OCI-LY1 (cell line): Measurements from ENCODE around the gene SPOP.

Source experiments
- H2AFZ ChIP-seq: fragments of 200-600 bp; sonication (generic), shearing (Covaris generic); 2 replicates; pipeline ENCODE4 v1.6.0; 2014; ENCODE audit warnings: antibody characterized with exemption, mild to moderate bottlenecking, low read length
- H3F3A ChIP-seq: fragments of 200-600 bp; sonication (generic), shearing (Covaris generic); 2 replicates; pipeline ENCODE4 v1.6.0; 2014; ENCODE audit warnings: mild to moderate bottlenecking, antibody characterized with exemption, low read length, moderate library complexity; ENCODE audit not compliant: insufficient read depth
- H3K27ac ChIP-seq: fragments of 200-600 bp; sonication (generic); 2 replicates; pipeline ENCODE4 v1.5.1; 2014; ENCODE audit warnings: low read length, mixed run types, mild to moderate bottlenecking, low read depth; ENCODE audit not compliant: poor library complexity, severe bottlenecking
- H3K27me3 ChIP-seq: fragments of 200-600 bp; sonication (generic); 2 replicates; pipeline ENCODE4 v1.6.0; 2014; ENCODE audit warnings: antibody characterized with exemption, mild to moderate bottlenecking, low read length, moderate library complexity; ENCODE audit not compliant: insufficient read depth
- H3K36me3 ChIP-seq: fragments of 200-600 bp; sonication (generic); 2 replicates; pipeline ENCODE4 v1.6.1; 2014; ENCODE audit warnings: mild to moderate bottlenecking, antibody characterized with exemption, low read length, moderate library complexity, mixed read lengths; ENCODE audit not compliant: insufficient read depth
- H3K4me1 ChIP-seq: fragments of 200-600 bp; sonication (generic); 2 replicates; pipeline ENCODE4 v1.5.1; 2014; ENCODE audit warnings: mild to moderate bottlenecking, low read length, moderate library complexity; ENCODE audit not compliant: insufficient read depth, severe bottlenecking
- H3K4me2 ChIP-seq: fragments of 200-600 bp; sonication (generic), shearing (Covaris generic); 2 replicates; pipeline ENCODE4 v1.6.1; 2014; ENCODE audit warnings: low read length
- H3K4me3 ChIP-seq: fragments of 200-600 bp; sonication (generic); 2 replicates; pipeline ENCODE4 v1.5.1; 2014; ENCODE audit warnings: low read length, low read depth, mild to moderate bottlenecking, mixed read lengths; ENCODE audit not compliant: poor library complexity, severe bottlenecking
- H3K79me2 ChIP-seq: fragments of 200-600 bp; shearing (Covaris generic); 2 replicates; pipeline ENCODE4 v1.6.1; 2016; ENCODE audit warnings: mixed run types, low read length, mixed read lengths; ENCODE audit not compliant: insufficient read depth
- H3K9ac ChIP-seq: fragments of 200-600 bp; sonication (generic), shearing (Covaris generic); 2 replicates; pipeline ENCODE4 v1.6.1; 2014; ENCODE audit warnings: mild to moderate bottlenecking, low read length, mixed read lengths
- H3K9me2 ChIP-seq: fragments of 200-600 bp; sonication (generic), shearing (Covaris generic); 2 replicates; pipeline ENCODE4 v1.6.1; 2014; ENCODE audit warnings: low read depth, mild to moderate bottlenecking, low read length, mixed read lengths
- H3K9me3 ChIP-seq: fragments of 200-600 bp; shearing (Covaris generic); 2 replicates; pipeline ENCODE4 v1.6.1; 2014; ENCODE audit warnings: low read length, mixed read lengths
- H4K20me1 ChIP-seq: fragments of 200-600 bp; sonication (generic), shearing (Covaris generic); 2 replicates; pipeline ENCODE4 v1.6.0; 2016; ENCODE audit warnings: mild to moderate bottlenecking, low read length; ENCODE audit not compliant: insufficient read depth
- CTCF ChIP-seq: fragments of 200-600 bp; sonication (generic), shearing (Covaris generic); IDR thresholded peaks from 2 replicates; pipeline ENCODE4 v1.5.1; 2017; ENCODE audit warnings: mild to moderate bottlenecking, antibody characterized with exemption, low read length, moderate library complexity, mixed read lengths
- EZH2 ChIP-seq: fragments of 200-600 bp; sonication (generic), shearing (Covaris generic); IDR thresholded peaks from 2 replicates; pipeline ENCODE4 v1.8.0; 2017; ENCODE audit warnings: borderline replicate concordance, mixed run types, mild to moderate bottlenecking, antibody characterized with exemption, low read length, moderate library complexity, mixed read lengths

Gene SPOP

GRCh38 chr17:49572806-49573420 is 105.0 kb downstream of the SPOP start:
- no peaks in the 10 kb centered on the region for H3K79me2 ChIP-seq
- H3K36me3 ChIP-seq: no peaks in the 10 kb centered on the region
- no peak overlapping the region for H3K9ac ChIP-seq
- no peaks in the 10 kb centered on the region for H3F3A ChIP-seq
- no peak overlapping the region for H3K4me2 ChIP-seq
- no peaks in the 10 kb centered on the region for H3K9me3 ChIP-seq
- TF ChIP-seq EZH2 (no peak), CTCF (no peak)
- no peak overlapping the region for H2AFZ ChIP-seq
- H3K4me3 ChIP-seq: no peak overlapping the region
- no peak overlapping the region for H3K27ac ChIP-seq
- H3K4me1 ChIP-seq: peaks cover 20% of the 10 kb centered on the region
- no peaks in the 10 kb centered on the region for H3K9me2 ChIP-seq
- H4K20me1 ChIP-seq: no peaks in the 10 kb centered on the region
- H3K27me3 ChIP-seq: peaks cover 16% of the 10 kb centered on the region

- Histone ChIP-seq H4K20me1 (no peaks in the 10 kb centered on the region), H3K27ac (no peak overlapping the region), H3K9ac (no peak overlapping the region), H3K4me3 (no peak overlapping the region), H3K4me1 (peaks cover 21% of the 10 kb centered on the region), H3K9me3 (no peaks in the 10 kb centered on the region), H3K4me2 (no peak overlapping the region), H3K79me2 (no peaks in the 10 kb centered on the region), H3K36me3 (no peaks in the 10 kb centered on the region), H2AFZ (no peak overlapping the region), H3K9me2 (no peaks in the 10 kb centered on the region), H3F3A (no peaks in the 10 kb centered on the region), H3K27me3 (peaks cover 16% of the 10 kb centered on the region)
- TF ChIP-seq CTCF (no peak), EZH2 (no peak)
Observed at GRCh38 chr17:49572226-49572625, 105.7 kb downstream of the SPOP start.

GRCh38 chr17:49571764-49572163 is 106.1 kb downstream of the SPOP start:
- H3F3A ChIP-seq: no peaks in the 10 kb centered on the region
- H4K20me1 ChIP-seq: no peaks in the 10 kb centered on the region
- no peaks in the 10 kb centered on the region for H3K79me2 ChIP-seq
- H3K4me1 ChIP-seq: peaks cover 21% of the 10 kb centered on the region
- no peaks in the 10 kb centered on the region for H3K9me2 ChIP-seq
- no peak overlapping the region for H2AFZ ChIP-seq
- no peak overlapping the region for H3K4me3 ChIP-seq
- peaks cover 16% of the 10 kb centered on the region for H3K27me3 ChIP-seq
- TF ChIP-seq CTCF (no peak), EZH2 (no peak)
- H3K4me2 ChIP-seq: no peak overlapping the region
- no peak overlapping the region for H3K9ac ChIP-seq
- no peaks in the 10 kb centered on the region for H3K9me3 ChIP-seq
- H3K36me3 ChIP-seq: no peaks in the 10 kb centered on the region
- H3K27ac ChIP-seq: no peak overlapping the region
